ENCODE results near the gene ADISSP. TPM values are rescaled to one million over a fixed set of nuclear protein-coding genes. Genes with fewer than 3 reads are reported as not detected.

ADISSP gene
- total RNA-seq, 1 experiment from 2014 or later, result 27.3 TPM

- Mint-ChIP-seq H3K9me3 (ENCODE audit: low read depth, unreplicated experiment) (peaks cover 3% of the 10 kb centered on the region), H3K36me3 (ENCODE audit: insufficient read depth, unreplicated experiment) (no peaks in the 10 kb centered on the region), H3K27ac (ENCODE audit: unreplicated experiment) (no peak overlapping the region), H3K4me3 (ENCODE audit: low read depth, unreplicated experiment) (no peak overlapping the region), H3K27me3 (ENCODE audit: unreplicated experiment) (peaks cover 76% of the 10 kb centered on the region), H3K4me1 (ENCODE audit: low read depth, unreplicated experiment) (peaks cover 9% of the 10 kb centered on the region)
- no TSS peak for BruUV-seq (replicated peaks)
- DNase-seq, result no peak
- TF ChIP-seq CTCF (IDR thresholded peaks at IDR 0.05; ENCODE audit: unreplicated experiment), result no peak
- intact Hi-C loops (cut with micrococcal nuclease; ENCODE audit: unreplicated experiment), result no loop called here
- CTCF ChIA-PET, result interaction anchor here (0.7 kb wide), 1 partner anchor 15 kb away, joined by 3 read pairs; no protein-coding TSS in a partner anchor
These were observed 24.3 kb downstream of the ADISSP start for GRCh38 chr20:3743251-3743650.

- Mint-ChIP-seq H3K4me3 (ENCODE audit: low read depth, unreplicated experiment) (no peak overlapping the region), H3K27ac (ENCODE audit: unreplicated experiment) (no peak overlapping the region), H3K27me3 (ENCODE audit: unreplicated experiment) (peaks cover 75% of the 10 kb centered on the region), H3K36me3 (ENCODE audit: insufficient read depth, unreplicated experiment) (no peaks in the 10 kb centered on the region), H3K9me3 (ENCODE audit: low read depth, unreplicated experiment) (peaks cover 3% of the 10 kb centered on the region), H3K4me1 (ENCODE audit: low read depth, unreplicated experiment) (peaks cover 9% of the 10 kb centered on the region)
- CTCF ChIA-PET, result interaction anchor here (0.7 kb wide), 1 partner anchor 18 kb away, joined by 3 read pairs; no protein-coding TSS in a partner anchor
- TF ChIP-seq CTCF (IDR thresholded peaks at IDR 0.05; ENCODE audit: unreplicated experiment), result no peak
- no TSS peak for BruUV-seq (replicated peaks)
- intact Hi-C loops (cut with micrococcal nuclease; ENCODE audit: unreplicated experiment), result no loop called here
- DNase-seq, result no peak
These were observed 25.6 kb downstream of the ADISSP start for GRCh38 chr20:3741836-3742458.

GRCh38 chr20:3740615-3741301 lies 26.8 kb downstream of the ADISSP start:
- Mint-ChIP-seq H3K9me3 (ENCODE audit: low read depth, unreplicated experiment) (peaks cover 3% of the 10 kb centered on the region), H3K4me1 (ENCODE audit: low read depth, unreplicated experiment) (peaks cover 9% of the 10 kb centered on the region), H3K4me3 (ENCODE audit: low read depth, unreplicated experiment) (no peak overlapping the region), H3K27me3 (ENCODE audit: unreplicated experiment) (peaks cover 67% of the 10 kb centered on the region), H3K36me3 (ENCODE audit: insufficient read depth, unreplicated experiment) (no peaks in the 10 kb centered on the region), H3K27ac (ENCODE audit: unreplicated experiment) (no peak overlapping the region)
- no peak for DNase-seq
- BruUV-seq (replicated peaks), result no TSS peak
- intact Hi-C loops (cut with micrococcal nuclease; ENCODE audit: unreplicated experiment), result no loop called here
- CTCF ChIA-PET, result interaction anchor here (0.7 kb wide), 1 partner anchor 19 kb away, joined by 3 read pairs; no protein-coding TSS in a partner anchor
- no peak for TF ChIP-seq CTCF (IDR thresholded peaks at IDR 0.05; ENCODE audit: unreplicated experiment)

- H3K4me3 Mint-ChIP-seq (ENCODE audit: low read depth, unreplicated experiment), result no peak overlapping the region
- intact Hi-C loops (cut with micrococcal nuclease; ENCODE audit: unreplicated experiment), result no loop called here
- no peaks in the 10 kb centered on the region for H3K36me3 Mint-ChIP-seq (ENCODE audit: insufficient read depth, unreplicated experiment)
- DNase-seq, result no peak
- H3K27ac Mint-ChIP-seq (ENCODE audit: unreplicated experiment), result no peak overlapping the region
- peaks cover 9% of the 10 kb centered on the region for H3K4me1 Mint-ChIP-seq (ENCODE audit: low read depth, unreplicated experiment)
- peaks cover 3% of the 10 kb centered on the region for H3K9me3 Mint-ChIP-seq (ENCODE audit: low read depth, unreplicated experiment)
- BruUV-seq (replicated peaks), result no TSS peak
- CTCF ChIA-PET, result no interaction called here
- H3K27me3 Mint-ChIP-seq (ENCODE audit: unreplicated experiment), result peaks cover 59% of the 10 kb centered on the region
- TF ChIP-seq CTCF (IDR thresholded peaks at IDR 0.05; ENCODE audit: unreplicated experiment), result no peak
These were observed 27.6 kb downstream of the ADISSP start for GRCh38 chr20:3739926-3740451.

All from Calu3 (cell line).